Adrenal gland (tissue), 12 donors: Measurements from ENCODE around the gene ALOX15. TPM values are rescaled to one million over a fixed set of nuclear protein-coding genes. Genes with fewer than 3 reads are reported as not detected.
"Not testable (repeated sequence)": the region's sequence is repeated elsewhere in the genome, so short reads cannot be mapped to it uniquely, and the experiment has no call there.

Source experiments
- DNase-seq, 7 donors: peaks; one replicate each; pipeline ENCODE4 v3.0.0-alpha.2; 2019 to 2020
- H3K27ac ChIP-seq, 5 donors: fragments of 200-600 bp; sonication (generic) in 4 of 5; 1 replicate in 3 of 5; 2 replicates in 2 of 5; pipeline versions ENCODE4 v1.5.1 to v1.8.0; 2016 to 2020; ENCODE audit warnings: mild to moderate bottlenecking in 1 of 5
- H3K27me3 ChIP-seq: fragments of 200-600 bp; 2 replicates; pipeline ENCODE4 v1.8.0; 2021
- H3K36me3 ChIP-seq, 2 donors: fragments of 200-600 bp; replicated peaks in 1 of 2; 1 replicate in 1 of 2; 2 replicates in 1 of 2; pipeline versions ENCODE4 v1.5.1 to v1.8.0; 2018 to 2022
- H3K4me1 ChIP-seq, 2 donors: fragments of 200-600 bp; replicated peaks in 1 of 2; 1 replicate in 1 of 2; 2 replicates in 1 of 2; pipeline versions ENCODE4 v1.5.1 to v1.8.0; 2018 to 2021
- H3K4me3 ChIP-seq, 4 donors: fragments of 200-600 bp; sonication (generic) in 3 of 4; one replicate each; pipeline ENCODE4 v1.5.1; 2016 to 2018
- H3K9me3 ChIP-seq, 3 donors: fragments of 200-600 bp; sonication (generic) in 1 of 3; replicated peaks in 1 of 3; 1 replicate in 2 of 3; 2 replicates in 1 of 3; pipeline versions ENCODE4 v1.5.1 to v1.8.0; 2016 to 2021
- POLR2A ChIP-seq, 2 donors: fragments of 450-650 bp; IDR thresholded peaks; one replicate each; pipeline ENCODE4 v1.6.1; 2017; ENCODE audit warnings: antibody characterized with exemption in 2 of 2, mild to moderate bottlenecking in 2 of 2, moderate library complexity in 1 of 2
- WGBS, 4 donors: extraction: QIAGEN DNeasy Blood & Tissue Kit in 2 of 4; methylation state at CpG; one replicate each; pipeline versions ENCODE4 v1.1.5 to v1.1.7; 2013 to 2017; 5-methylcytosine and 5-hydroxymethylcytosine counted together
- intact Hi-C, 2 donors: fragments of 100-400 bp; cut with DNase I; formaldehyde crosslinking; loops; one replicate each; pipeline versions ENCODE4 v1.14.1 to v1.15.0; 2022 to 2023
- polyA plus RNA-seq, 3 donors: library from polyadenylated mRNA; stranded (reverse); fragments of 200-250 nt in 2 of 3; fragments of 350-450 nt in 1 of 3; fragmentation: Illumina TruSeq in 1 of 3; extraction: RNeasy Lipid Tissue Mini Kit (QIAGEN cat#74804) in 1 of 3; gene quantifications; one replicate each; pipeline ENCODE4 v1.2.3, GENCODE V29; 2013 to 2014
- total RNA-seq, 9 donors: library from RNA; depleted of rRNA in 4 of 9; stranded (reverse); fragments of >200 nt in 4 of 9; fragments of 120-200 nt in 1 of 9; fragmentation: NEBNext Ultra II Directional in 1 of 9; extraction: Animal tissue kit (Norgen Biotek cat#: 25700) in 1 of 9; gene quantifications; one replicate each; pipeline versions ENCODE4 v1.1.0 to v1.2.4, GENCODE V29; 2013 to 2023
- TF ChIP-seq, protein P1 (sequence below), 6 experiments: fragments of 450-650 bp in 4 of 6; fragments of 200-600 bp in 2 of 6; sonication (generic) in 1 of 6; IDR thresholded peaks; 1 replicate in 5 of 6; 2 replicates in 1 of 6; pipeline versions ENCODE4 v1.5.1 to v1.8.0; 2016 to 2021; ENCODE audit warnings: antibody characterized with exemption in 6 of 6, mild to moderate bottlenecking in 2 of 6, moderate library complexity in 1 of 6
- donor health status: healthy with polysubstance abuse.
- donor health status: Bipolar disorder and iron deficiency.
- donor health status: DM: yes; HTN: yes; CAD: no.
- donor health status: DM: no; HTN: no; CAD: no.
- donor health status: DM: no; HTN: no; CAD: no.
- donor health status: DM: yes; HTN: yes; CAD: no.

The ALOX15 gene
- total and polyA plus RNA-seq, 12 donors, result 0.08 to 0.56 (median 0.22) TPM; not detected in 9

DNA sequence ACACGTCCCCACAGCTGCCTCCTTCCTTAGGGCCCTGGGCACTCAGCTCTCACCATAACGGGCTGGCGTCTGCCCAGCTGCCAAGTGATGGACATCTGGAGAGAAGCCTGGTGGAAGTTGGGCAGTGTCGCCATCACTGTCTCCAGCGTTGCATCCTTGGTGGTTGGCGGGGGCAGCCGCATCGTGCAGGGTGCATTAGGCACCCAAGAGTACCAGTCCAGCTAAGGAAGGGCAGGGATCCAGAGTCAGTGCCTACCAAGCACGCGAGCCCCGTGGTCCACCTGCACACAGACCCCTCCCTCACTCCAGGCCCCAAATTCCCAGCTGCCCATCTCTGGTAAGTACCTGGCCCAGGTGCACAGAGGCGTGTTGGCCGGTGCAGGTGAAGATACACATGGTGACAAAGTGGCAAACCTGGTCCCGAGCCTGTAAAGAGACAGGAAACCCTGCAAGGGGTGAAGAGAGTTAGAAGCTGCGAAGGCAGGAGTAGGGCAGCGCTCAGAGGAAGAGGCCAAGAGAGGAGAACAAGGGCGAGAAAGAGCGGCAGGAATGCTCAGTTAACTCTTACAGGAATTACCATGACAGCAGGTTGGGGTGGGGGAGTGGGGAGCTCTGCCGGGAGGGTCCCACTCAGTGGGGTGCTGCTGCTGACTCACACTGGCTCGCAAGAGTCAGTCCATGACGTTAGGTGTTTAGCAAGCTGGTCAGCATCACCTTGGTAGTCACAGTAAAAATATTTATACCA lies 9.5 kb downstream of the ALOX15 start:
- no peak for DNase-seq
- H3K9me3 ChIP-seq, result no peaks in the 10 kb centered on the region
- WGBS, 4 donors, result 74 to 83% (median 80%) methylated on average over 17 to 21 of the region's 21 CpGs
- TF ChIP-seq, protein P1, sequence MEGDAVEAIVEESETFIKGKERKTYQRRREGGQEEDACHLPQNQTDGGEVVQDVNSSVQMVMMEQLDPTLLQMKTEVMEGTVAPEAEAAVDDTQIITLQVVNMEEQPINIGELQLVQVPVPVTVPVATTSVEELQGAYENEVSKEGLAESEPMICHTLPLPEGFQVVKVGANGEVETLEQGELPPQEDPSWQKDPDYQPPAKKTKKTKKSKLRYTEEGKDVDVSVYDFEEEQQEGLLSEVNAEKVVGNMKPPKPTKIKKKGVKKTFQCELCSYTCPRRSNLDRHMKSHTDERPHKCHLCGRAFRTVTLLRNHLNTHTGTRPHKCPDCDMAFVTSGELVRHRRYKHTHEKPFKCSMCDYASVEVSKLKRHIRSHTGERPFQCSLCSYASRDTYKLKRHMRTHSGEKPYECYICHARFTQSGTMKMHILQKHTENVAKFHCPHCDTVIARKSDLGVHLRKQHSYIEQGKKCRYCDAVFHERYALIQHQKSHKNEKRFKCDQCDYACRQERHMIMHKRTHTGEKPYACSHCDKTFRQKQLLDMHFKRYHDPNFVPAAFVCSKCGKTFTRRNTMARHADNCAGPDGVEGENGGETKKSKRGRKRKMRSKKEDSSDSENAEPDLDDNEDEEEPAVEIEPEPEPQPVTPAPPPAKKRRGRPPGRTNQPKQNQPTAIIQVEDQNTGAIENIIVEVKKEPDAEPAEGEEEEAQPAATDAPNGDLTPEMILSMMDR (IDR thresholded peaks at IDR 0.05), result no peak
- TF ChIP-seq POLR2A (IDR thresholded peaks at IDR 0.05), result no peak
- no peak overlapping the region for H3K27ac ChIP-seq
- no peaks in the 10 kb centered on the region for H3K36me3 ChIP-seq
- H3K4me3 ChIP-seq, result no peak overlapping the region
- no peaks in the 10 kb centered on the region for H3K4me1 ChIP-seq
- H3K27me3 ChIP-seq, result peaks cover 3% of the 10 kb centered on the region
- intact Hi-C loops, result loop anchor here in 1 of 2 donors (5.0 kb wide), 1 partner anchor 210 kb away; no protein-coding TSS in a partner anchor

- H3K27ac ChIP-seq, result no peak overlapping the region
- H3K27me3 ChIP-seq, result peaks cover 3% of the 10 kb centered on the region
- intact Hi-C loops, result loop anchor here in 1 of 2 donors (5.0 kb wide), 1 partner anchor 209 kb away; no protein-coding TSS in a partner anchor
- no peaks in the 10 kb centered on the region for H3K4me1 ChIP-seq
- DNase-seq, result no peak
- no peaks in the 10 kb centered on the region for H3K9me3 ChIP-seq
- no peak for TF ChIP-seq POLR2A (IDR thresholded peaks at IDR 0.05)
- TF ChIP-seq, protein P1 (IDR thresholded peaks at IDR 0.05), result no peak
- no peak overlapping the region for H3K4me3 ChIP-seq
- 76 to 88% (median 83%) methylated on average over 7 to 8 of the region's 8 CpGs for WGBS, 4 donors
- H3K36me3 ChIP-seq, result no peaks in the 10 kb centered on the region
Observed at GRCh38 chr17:4631431-4631830, 10.0 kb downstream of the ALOX15 start.

- Histone ChIP-seq H3K27me3 (peaks cover 3% of the 10 kb centered on the region), H3K27ac (no peak overlapping the region), H3K9me3 (no peaks in the 10 kb centered on the region), H3K4me1 (no peaks in the 10 kb centered on the region), H3K4me3 (no peak overlapping the region), H3K36me3 (no peaks in the 10 kb centered on the region)
- TF ChIP-seq, protein P1 (IDR thresholded peaks at IDR 0.05), result no peak
- DNase-seq, result no peak
- 56 to 70% (median 64%) methylated on average over 4 of the region's 4 CpGs for WGBS, 4 donors
- intact Hi-C loops, result no loop called here
Observed at GRCh38 chr17:4626734-4627256, 14.7 kb downstream of the ALOX15 start.

DNA sequence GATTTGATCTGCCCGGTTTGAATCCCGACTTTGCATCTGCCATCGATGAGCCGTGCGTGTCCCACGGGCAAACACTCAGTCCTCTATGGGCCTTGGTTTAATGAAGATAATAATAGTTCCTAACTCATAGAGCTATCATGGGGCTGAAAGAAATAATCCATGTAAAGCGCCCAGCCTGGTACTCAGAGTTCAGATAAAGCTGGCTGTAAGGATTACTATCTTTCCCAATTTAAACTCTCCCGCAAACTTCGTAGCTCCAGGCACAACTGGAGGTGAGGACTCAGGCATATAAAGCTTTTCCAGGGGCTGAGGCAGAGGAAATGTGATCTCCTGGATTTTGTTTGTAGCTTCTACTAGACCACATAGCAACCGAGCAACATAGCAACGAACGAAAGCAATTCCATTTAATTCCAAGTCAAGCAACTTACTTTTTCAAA lies 16.3 kb downstream of the ALOX15 start:
- intact Hi-C loops, result loop anchor here in 1 of 2 donors (2.0 kb wide), 1 partner anchor 56 kb away; no protein-coding TSS in a partner anchor
- no peaks in the 10 kb centered on the region for H3K4me1 ChIP-seq
- no peaks in the 10 kb centered on the region for H3K9me3 ChIP-seq
- 83 to 90% (median 84%) methylated on average over 12 of the region's 12 CpGs for WGBS, 4 donors
- no peak for DNase-seq
- no peak overlapping the region for H3K27ac ChIP-seq
- H3K4me3 ChIP-seq, result no peak overlapping the region
- TF ChIP-seq, protein P1 (IDR thresholded peaks at IDR 0.05), result no peak
- no peak for TF ChIP-seq POLR2A (IDR thresholded peaks at IDR 0.05)
- peaks cover 3% of the 10 kb centered on the region for H3K27me3 ChIP-seq
- no peaks in the 10 kb centered on the region for H3K36me3 ChIP-seq

DNA sequence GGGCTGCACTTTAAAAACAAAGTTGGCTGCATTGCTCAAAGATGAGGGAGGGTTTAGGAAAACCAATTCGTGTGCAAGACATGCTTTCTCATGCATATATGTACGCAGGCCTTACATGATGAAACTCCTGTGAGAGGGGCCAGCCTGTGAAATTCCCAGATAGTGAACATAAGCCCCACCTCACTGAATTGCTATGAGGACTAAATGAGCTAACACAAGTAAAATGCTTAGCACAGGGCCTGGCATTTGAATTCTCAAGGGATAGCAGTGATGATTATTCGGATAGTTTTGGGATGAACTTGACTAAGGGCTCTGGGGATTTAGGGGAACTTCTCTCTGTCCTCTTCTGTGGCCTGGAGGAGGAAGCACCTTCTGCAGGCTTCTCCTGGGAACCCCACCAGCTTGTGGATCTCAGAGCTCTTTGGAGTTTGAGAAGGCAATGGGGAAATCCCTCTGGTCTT lies 17.0 kb downstream of the ALOX15 start:
- WGBS, 4 donors, result 75 to 81% (median 78%) methylated on average over 3 of the region's 3 CpGs

More for the DNA sequence above, 17.0 kb downstream of the ALOX15 start:
- H3K4me3 ChIP-seq, H3K36me3 ChIP-seq, H3K4me1 ChIP-seq, H3K9me3 ChIP-seq, H3K27ac ChIP-seq, DNase-seq, H3K27me3 ChIP-seq: not testable (repeated sequence)
- intact Hi-C loops, result loop anchor here (2.0 to 5.0 kb wide), 3 partner anchors 56 to 207 kb away; no protein-coding TSS in a partner anchor
